ENCODE measurements around the gene MYCBP. TPM values are rescaled to one million over a fixed set of nuclear protein-coding genes. Genes with fewer than 3 reads are reported as not detected.

MYCBP gene
- total and polyA plus RNA-seq, 2 of the 13 experiments (the other 11 are each of a cell fraction or from before 2014, with no cell fraction given): 11.4 to 30.4 TPM

DNA sequence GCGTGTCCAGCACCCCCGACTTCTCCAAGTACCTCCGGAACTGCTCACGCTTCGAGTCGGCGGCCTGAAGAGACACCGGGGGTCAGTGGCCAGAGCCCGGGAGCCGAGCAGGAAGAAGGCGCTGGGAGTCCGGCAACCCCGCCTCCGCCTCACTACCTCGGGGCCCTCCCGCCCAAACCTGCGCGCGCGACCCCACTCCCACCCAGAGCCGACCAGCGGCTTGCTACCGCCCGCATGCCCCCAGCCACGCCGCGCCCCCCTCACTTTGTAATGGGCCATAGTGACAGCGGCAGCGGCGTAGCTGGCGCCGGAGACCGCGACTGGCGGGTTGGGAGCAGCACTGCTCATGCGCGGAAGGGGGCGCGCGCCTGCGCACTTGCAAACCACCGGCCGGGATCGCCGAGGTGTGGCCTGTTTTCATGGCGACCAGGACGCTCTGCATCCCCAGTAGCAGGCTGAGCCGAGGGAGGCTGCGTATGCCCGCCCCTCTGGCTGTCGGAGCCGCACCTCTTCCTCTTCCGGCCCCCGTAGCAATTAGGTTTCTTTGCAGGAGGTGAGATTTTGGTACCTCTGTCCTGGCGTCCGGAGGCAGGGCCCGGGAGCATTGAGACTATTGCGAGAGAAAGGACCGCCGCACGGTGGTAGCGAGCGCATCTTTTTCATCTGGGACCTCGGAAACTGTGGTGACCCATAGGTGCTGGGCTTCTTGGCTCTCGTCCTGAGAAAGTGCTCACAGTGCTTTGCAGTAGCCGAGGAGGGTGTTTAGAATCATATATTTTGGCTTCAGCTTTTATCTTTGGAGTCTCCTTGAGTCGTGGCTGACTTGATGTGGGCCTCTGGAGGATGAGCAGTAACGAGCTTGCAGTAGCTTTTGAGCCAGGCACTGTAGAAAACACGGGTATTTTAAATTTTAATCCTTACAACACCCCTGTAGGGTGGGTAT, at the start of gene MYCBP (continued):
- TF ChIP-seq, protein P1, sequence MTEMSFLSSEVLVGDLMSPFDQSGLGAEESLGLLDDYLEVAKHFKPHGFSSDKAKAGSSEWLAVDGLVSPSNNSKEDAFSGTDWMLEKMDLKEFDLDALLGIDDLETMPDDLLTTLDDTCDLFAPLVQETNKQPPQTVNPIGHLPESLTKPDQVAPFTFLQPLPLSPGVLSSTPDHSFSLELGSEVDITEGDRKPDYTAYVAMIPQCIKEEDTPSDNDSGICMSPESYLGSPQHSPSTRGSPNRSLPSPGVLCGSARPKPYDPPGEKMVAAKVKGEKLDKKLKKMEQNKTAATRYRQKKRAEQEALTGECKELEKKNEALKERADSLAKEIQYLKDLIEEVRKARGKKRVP (CRISPR knock-in tag; IDR thresholded peaks at IDR 0.05): no peak
- TF ChIP-seq, protein P2, sequence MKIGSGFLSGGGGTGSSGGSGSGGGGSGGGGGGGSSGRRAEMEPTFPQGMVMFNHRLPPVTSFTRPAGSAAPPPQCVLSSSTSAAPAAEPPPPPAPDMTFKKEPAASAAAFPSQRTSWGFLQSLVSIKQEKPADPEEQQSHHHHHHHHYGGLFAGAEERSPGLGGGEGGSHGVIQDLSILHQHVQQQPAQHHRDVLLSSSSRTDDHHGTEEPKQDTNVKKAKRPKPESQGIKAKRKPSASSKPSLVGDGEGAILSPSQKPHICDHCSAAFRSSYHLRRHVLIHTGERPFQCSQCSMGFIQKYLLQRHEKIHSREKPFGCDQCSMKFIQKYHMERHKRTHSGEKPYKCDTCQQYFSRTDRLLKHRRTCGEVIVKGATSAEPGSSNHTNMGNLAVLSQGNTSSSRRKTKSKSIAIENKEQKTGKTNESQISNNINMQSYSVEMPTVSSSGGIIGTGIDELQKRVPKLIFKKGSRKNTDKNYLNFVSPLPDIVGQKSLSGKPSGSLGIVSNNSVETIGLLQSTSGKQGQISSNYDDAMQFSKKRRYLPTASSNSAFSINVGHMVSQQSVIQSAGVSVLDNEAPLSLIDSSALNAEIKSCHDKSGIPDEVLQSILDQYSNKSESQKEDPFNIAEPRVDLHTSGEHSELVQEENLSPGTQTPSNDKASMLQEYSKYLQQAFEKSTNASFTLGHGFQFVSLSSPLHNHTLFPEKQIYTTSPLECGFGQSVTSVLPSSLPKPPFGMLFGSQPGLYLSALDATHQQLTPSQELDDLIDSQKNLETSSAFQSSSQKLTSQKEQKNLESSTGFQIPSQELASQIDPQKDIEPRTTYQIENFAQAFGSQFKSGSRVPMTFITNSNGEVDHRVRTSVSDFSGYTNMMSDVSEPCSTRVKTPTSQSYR (CRISPR knock-in tag; IDR thresholded peaks at IDR 0.05; ENCODE audit: borderline replicate concordance): no peak
- TF ChIP-seq PRMT3 (CRISPR knock-in tag; IDR thresholded peaks at IDR 0.05; ENCODE audit: borderline replicate concordance, low read depth) (no peak), ZIK1 (CRISPR knock-in tag; IDR thresholded peaks at IDR 0.05; ENCODE audit: borderline replicate concordance, low read depth) (no peak), LCORL (IDR thresholded peaks at IDR 0.05) (no peak), LCORL (CRISPR knock-in tag; IDR thresholded peaks at IDR 0.05) (peak; percentile 59; the same call in 1 of the 2 replicates), GMEB2 (CRISPR knock-in tag; IDR thresholded peaks at IDR 0.05; ENCODE audit: low read depth) (no peak), HNF4A (CRISPR knock-in tag; IDR thresholded peaks at IDR 0.05) (no peak), ZNF280D (CRISPR knock-in tag; IDR thresholded peaks at IDR 0.05) (0 out of 2 replicates have a peak, but pooled peaks have one; percentile 29), GLI4 (CRISPR knock-in tag; IDR thresholded peaks at IDR 0.05; ENCODE audit: borderline replicate concordance) (0 out of 2 replicates have a peak, but pooled peaks have one; percentile 39), HNRNPL (IDR thresholded peaks at IDR 0.05; ENCODE audit: low read depth, low read length) (no peak), MTA3 (CRISPR knock-in tag; IDR thresholded peaks at IDR 0.05) (no peak), BATF2 (CRISPR knock-in tag; IDR thresholded peaks at IDR 0.05) (no peak), ARNTL (CRISPR knock-in tag; IDR thresholded peaks at IDR 0.05) (no peak)
- TF ChIP-seq, protein P3, sequence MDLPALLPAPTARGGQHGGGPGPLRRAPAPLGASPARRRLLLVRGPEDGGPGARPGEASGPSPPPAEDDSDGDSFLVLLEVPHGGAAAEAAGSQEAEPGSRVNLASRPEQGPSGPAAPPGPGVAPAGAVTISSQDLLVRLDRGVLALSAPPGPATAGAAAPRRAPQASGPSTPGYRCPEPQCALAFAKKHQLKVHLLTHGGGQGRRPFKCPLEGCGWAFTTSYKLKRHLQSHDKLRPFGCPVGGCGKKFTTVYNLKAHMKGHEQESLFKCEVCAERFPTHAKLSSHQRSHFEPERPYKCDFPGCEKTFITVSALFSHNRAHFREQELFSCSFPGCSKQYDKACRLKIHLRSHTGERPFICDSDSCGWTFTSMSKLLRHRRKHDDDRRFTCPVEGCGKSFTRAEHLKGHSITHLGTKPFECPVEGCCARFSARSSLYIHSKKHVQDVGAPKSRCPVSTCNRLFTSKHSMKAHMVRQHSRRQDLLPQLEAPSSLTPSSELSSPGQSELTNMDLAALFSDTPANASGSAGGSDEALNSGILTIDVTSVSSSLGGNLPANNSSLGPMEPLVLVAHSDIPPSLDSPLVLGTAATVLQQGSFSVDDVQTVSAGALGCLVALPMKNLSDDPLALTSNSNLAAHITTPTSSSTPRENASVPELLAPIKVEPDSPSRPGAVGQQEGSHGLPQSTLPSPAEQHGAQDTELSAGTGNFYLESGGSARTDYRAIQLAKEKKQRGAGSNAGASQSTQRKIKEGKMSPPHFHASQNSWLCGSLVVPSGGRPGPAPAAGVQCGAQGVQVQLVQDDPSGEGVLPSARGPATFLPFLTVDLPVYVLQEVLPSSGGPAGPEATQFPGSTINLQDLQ (CRISPR knock-in tag; IDR thresholded peaks at IDR 0.05): no peak

Data from HepG2 (cell line).